Dermis microvascular lymphatic vessel endothelial cell (primary cell): ENCODE data around the gene DSCAML1. TPM values are rescaled to one million over a fixed set of nuclear protein-coding genes. Genes with fewer than 3 reads are reported as not detected.

ENCODE experiments used
- DNase-seq, 2 donors: peaks; one replicate each; pipeline versions ENCODE4 v3.0.0 to v3.0.0-alpha.2; 2010; ENCODE audit warnings: low read depth in 2 of 2
- total RNA-seq: library from RNA; depleted of rRNA; stranded (reverse); fragments of >200 nt; gene quantifications from 2 replicates; pipeline ENCODE4 v1.2.1, GENCODE V29; 2014

Gene DSCAML1
- total RNA-seq, 1 donor from 2014 or later: not detected

- no peak for DNase-seq
Measured at GRCh38 chr11:117497206-117497951, 299.6 kb downstream of the DSCAML1 start.

GRCh38 chr11:117495357-117495756 lies 301.7 kb downstream of the DSCAML1 start:
- DNase-seq: no peak

GRCh38 chr11:117492578-117493251 lies 304.3 kb downstream of the DSCAML1 start:
- DNase-seq: no peak

- no peak for DNase-seq
Measured at GRCh38 chr11:117490911-117491310, 306.1 kb downstream of the DSCAML1 start.

GRCh38 chr11:117489999-117490679 lies 306.9 kb downstream of the DSCAML1 start:
- DNase-seq: no peak

- no peak for DNase-seq
Measured at GRCh38 chr11:117488996-117489952, 307.7 kb downstream of the DSCAML1 start.

GRCh38 chr11:117486059-117486458 lies 311.0 kb downstream of the DSCAML1 start:
- no peak for DNase-seq

GRCh38 chr11:117484156-117484555 lies 312.9 kb downstream of the DSCAML1 start:
- no peak for DNase-seq

GRCh38 chr11:117483372-117483771 lies 313.6 kb downstream of the DSCAML1 start:
- DNase-seq: no peak

GRCh38 chr11:117482881-117483280 lies 314.1 kb downstream of the DSCAML1 start:
- no peak for DNase-seq

- DNase-seq: no peak
Measured at GRCh38 chr11:117481885-117482284, 315.1 kb downstream of the DSCAML1 start.

GRCh38 chr11:117481036-117481435 lies 316.0 kb downstream of the DSCAML1 start:
- DNase-seq: no peak

- DNase-seq: no peak
Measured at GRCh38 chr11:117480221-117480620, 316.8 kb downstream of the DSCAML1 start.

GRCh38 chr11:117479372-117479771 lies 317.6 kb downstream of the DSCAML1 start:
- no peak for DNase-seq

GRCh38 chr11:117478926-117479325 lies 318.1 kb downstream of the DSCAML1 start:
- DNase-seq: no peak

- DNase-seq: no peak
Measured at GRCh38 chr11:117478126-117478860, 318.7 kb downstream of the DSCAML1 start.

GRCh38 chr11:117477721-117478120 lies 319.3 kb downstream of the DSCAML1 start:
- no peak for DNase-seq

- no peak for DNase-seq
Measured at GRCh38 chr11:117476531-117477142, 320.4 kb downstream of the DSCAML1 start.

- no peak for DNase-seq
Measured at GRCh38 chr11:117475716-117476530, 321.1 kb downstream of the DSCAML1 start.
